Chondrocyte (in vitro differentiated cells): ENCODE results near the gene PTGIS. TPM values are rescaled to one million over a fixed set of nuclear protein-coding genes. Genes with fewer than 3 reads are reported as not detected.

Experiments used
- DNase-seq: peaks from one replicate; pipeline ENCODE4 v3.0.0; 2021; ENCODE audit warnings: mixed read lengths, low spot score
- H3K27ac Mint-ChIP-seq: one replicate; pipeline ENCODE4 v1.8.0; 2021; ENCODE audit warnings: mild to moderate bottlenecking, moderate library complexity, mixed read lengths; ENCODE audit not compliant: unreplicated experiment
- H3K27me3 Mint-ChIP-seq: 2 replicates; pipeline ENCODE4 v1.8.0; 2021; ENCODE audit warnings: low read depth, mixed read lengths
- H3K36me3 Mint-ChIP-seq: 2 replicates; pipeline ENCODE4 v1.8.0; 2021; ENCODE audit warnings: low read depth, mixed read lengths
- H3K4me1 Mint-ChIP-seq: 2 replicates; pipeline ENCODE4 v1.8.0; 2021; ENCODE audit warnings: low read depth, mild to moderate bottlenecking, mixed read lengths
- H3K4me3 Mint-ChIP-seq: one replicate; pipeline ENCODE4 v1.8.0; 2021; ENCODE audit warnings: mild to moderate bottlenecking, moderate library complexity, mixed read lengths; ENCODE audit not compliant: unreplicated experiment
- H3K9me3 Mint-ChIP-seq: 2 replicates; pipeline ENCODE4 v1.8.0; 2021; ENCODE audit warnings: low read depth, mixed read lengths
- CTCF ChIP-seq: fragments of 200-600 bp; sonication (generic); IDR thresholded peaks from 2 replicates; pipeline ENCODE4 v1.5.0; 2021; ENCODE audit warnings: antibody characterized with exemption, mild to moderate bottlenecking, moderate library complexity
- total RNA-seq: library from RNA; stranded (reverse); gene quantifications from 3 replicates; pipeline ENCODE4 v1.2.1, GENCODE V29; 2021

PTGIS gene
- total RNA-seq, 1 donor from 2014 or later, result 91.5 TPM

DNA sequence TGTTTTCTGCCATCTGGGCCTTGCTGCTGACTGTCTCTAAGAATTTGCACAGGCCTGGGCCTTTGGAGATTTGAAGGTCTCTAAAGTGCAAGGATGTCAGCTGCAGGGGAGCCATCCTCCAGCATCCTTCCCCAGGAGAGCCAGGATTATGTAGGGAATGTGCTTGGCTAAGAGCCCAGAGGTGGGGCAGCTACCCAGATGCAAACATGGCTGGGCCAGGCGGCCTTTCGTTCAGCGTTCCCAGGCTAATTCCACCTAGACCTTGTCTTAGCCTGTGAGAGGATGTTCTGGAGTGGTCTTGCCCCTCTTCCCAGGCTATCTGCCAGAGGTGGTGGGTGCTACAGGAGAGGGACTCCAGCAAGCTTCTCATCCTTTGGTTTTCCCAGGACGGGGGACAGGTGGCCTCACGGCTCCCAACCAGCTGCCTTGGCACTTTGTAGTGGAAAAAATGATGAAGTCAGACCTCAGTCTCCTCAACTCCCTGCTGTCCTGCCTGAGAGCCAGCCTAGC is 7.7 kb upstream of the PTGIS start:
- DNase-seq, result no peak
- no peak overlapping the region for H3K4me3 Mint-ChIP-seq
- H3K27me3 Mint-ChIP-seq, result no peaks in the 10 kb centered on the region
- peak overlapping the region; percentile 72 for H3K27ac Mint-ChIP-seq
- peaks cover 87% of the 10 kb centered on the region for H3K4me1 Mint-ChIP-seq
- no peak for TF ChIP-seq CTCF
- H3K9me3 Mint-ChIP-seq, result peaks cover 9% of the 10 kb centered on the region
- H3K36me3 Mint-ChIP-seq, result peaks cover 3% of the 10 kb centered on the region

DNA sequence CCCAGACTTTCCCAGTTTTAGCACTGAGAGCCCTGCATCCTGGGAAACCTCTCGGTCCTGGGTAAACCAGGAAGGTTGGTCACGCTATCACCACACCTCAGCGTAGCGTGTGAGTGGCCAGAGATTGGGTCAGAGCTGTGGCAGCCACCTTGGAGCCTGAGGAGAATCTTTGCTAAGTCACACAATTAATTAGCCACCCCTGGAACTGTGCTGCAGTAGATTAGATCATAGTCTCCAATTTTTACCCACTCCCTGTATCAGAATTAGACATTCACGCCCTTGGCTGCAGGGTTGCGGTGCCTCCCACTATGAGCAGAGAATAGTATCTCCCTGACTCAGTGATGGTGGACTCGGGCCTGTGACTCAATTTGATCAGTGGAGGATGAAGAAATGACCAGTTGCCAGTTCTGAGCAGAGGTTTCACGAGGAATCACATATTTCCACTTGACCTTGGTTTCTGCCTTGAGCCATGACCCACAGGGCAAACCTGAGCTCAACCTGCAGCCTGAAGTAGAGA is 6.0 kb upstream of the PTGIS start:
- peak overlapping the region; percentile 9 for H3K27ac Mint-ChIP-seq
- TF ChIP-seq CTCF, result no peak
- no peak overlapping the region for H3K4me3 Mint-ChIP-seq
- H3K27me3 Mint-ChIP-seq, result no peaks in the 10 kb centered on the region
- H3K4me1 Mint-ChIP-seq, result peaks cover 85% of the 10 kb centered on the region
- H3K36me3 Mint-ChIP-seq, result peaks cover 3% of the 10 kb centered on the region
- peaks cover 9% of the 10 kb centered on the region for H3K9me3 Mint-ChIP-seq
- no peak for DNase-seq

DNA sequence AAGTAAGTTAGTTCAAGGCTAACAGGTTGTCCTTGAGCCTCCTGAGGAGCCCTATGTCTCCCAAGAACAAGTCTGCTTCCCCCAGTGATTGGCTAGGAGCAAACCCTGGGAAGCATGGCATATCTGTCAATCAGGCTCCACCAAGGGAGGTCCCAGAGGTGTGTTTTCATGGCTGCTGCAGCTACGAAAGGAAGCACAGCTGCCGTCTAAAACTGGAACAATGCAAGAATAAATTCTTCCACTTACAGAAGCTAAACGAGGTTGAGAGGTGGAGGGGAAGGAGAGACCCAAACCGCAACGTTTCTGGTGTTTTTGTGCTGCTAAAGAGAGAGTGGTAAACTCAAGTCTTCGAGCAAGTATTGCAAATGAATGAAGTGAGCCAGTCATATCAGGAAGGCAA is 4.9 kb upstream of the PTGIS start:
- peaks cover 9% of the 10 kb centered on the region for H3K9me3 Mint-ChIP-seq
- TF ChIP-seq CTCF, result no peak
- no peak for DNase-seq
- H3K27ac Mint-ChIP-seq, result peak overlapping the region; percentile 42
- H3K36me3 Mint-ChIP-seq, result peaks cover 3% of the 10 kb centered on the region
- no peak overlapping the region for H3K4me3 Mint-ChIP-seq
- no peaks in the 10 kb centered on the region for H3K27me3 Mint-ChIP-seq
- H3K4me1 Mint-ChIP-seq, result peaks cover 86% of the 10 kb centered on the region

GRCh38 chr20:49571553-49571835 is 3.6 kb upstream of the PTGIS start:
- no peak for DNase-seq
- no peak overlapping the region for H3K4me3 Mint-ChIP-seq
- TF ChIP-seq CTCF, result no peak
- peaks cover 1% of the 10 kb centered on the region for H3K36me3 Mint-ChIP-seq
- peaks cover 6% of the 10 kb centered on the region for H3K9me3 Mint-ChIP-seq
- H3K4me1 Mint-ChIP-seq, result peaks cover 80% of the 10 kb centered on the region
- H3K27ac Mint-ChIP-seq, result no peak overlapping the region
- no peaks in the 10 kb centered on the region for H3K27me3 Mint-ChIP-seq

DNA sequence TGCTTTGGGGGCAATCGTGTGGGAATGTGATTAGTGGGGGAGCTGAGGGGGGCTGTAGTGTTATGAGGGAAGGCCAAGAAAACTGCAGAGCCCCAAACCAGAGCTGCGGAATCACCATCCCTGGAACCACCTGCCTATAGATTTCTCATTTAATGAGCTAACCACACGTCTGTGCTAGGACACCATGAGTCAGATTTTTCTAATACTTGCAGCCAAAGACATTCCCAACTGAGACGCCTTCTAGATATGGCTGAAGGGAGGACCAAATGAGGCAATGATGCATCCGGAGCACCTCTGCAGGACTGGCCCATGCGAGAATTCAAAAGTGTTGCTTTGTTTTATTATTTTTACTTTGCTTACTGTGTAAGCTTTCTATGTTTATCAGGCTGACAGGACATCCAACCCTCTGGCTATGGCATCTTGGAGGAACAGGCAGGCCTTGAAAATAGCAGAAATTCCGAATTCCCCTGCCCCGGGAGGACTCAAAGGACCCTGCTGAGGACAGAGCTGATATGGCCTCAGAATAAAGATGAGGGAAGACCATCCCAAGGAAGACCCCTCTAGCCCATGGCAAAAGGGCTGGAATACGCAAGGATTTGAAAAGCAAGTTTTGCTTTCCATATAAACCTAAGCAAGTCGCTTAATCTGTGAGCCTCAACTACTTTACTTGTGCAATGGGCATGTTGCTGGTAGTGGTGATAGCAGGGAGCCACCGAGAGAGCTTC is 3.1 kb upstream of the PTGIS start:
- peaks cover 1% of the 10 kb centered on the region for H3K9me3 Mint-ChIP-seq
- TF ChIP-seq CTCF, result no peak
- peaks cover 3% of the 10 kb centered on the region for H3K36me3 Mint-ChIP-seq
- peaks cover 80% of the 10 kb centered on the region for H3K4me1 Mint-ChIP-seq
- no peak for DNase-seq
- H3K4me3 Mint-ChIP-seq, result no peak overlapping the region
- H3K27ac Mint-ChIP-seq, result peak overlapping the region; percentile 46
- no peaks in the 10 kb centered on the region for H3K27me3 Mint-ChIP-seq
